ENCODE data around the gene HNRNPAB. TPM values are rescaled to one million over a fixed set of nuclear protein-coding genes. Genes with fewer than 3 reads are reported as not detected.

The HNRNPAB gene
- total and polyA plus RNA-seq, 7 donors: 74.1 to 243 (median 156) TPM

DNA sequence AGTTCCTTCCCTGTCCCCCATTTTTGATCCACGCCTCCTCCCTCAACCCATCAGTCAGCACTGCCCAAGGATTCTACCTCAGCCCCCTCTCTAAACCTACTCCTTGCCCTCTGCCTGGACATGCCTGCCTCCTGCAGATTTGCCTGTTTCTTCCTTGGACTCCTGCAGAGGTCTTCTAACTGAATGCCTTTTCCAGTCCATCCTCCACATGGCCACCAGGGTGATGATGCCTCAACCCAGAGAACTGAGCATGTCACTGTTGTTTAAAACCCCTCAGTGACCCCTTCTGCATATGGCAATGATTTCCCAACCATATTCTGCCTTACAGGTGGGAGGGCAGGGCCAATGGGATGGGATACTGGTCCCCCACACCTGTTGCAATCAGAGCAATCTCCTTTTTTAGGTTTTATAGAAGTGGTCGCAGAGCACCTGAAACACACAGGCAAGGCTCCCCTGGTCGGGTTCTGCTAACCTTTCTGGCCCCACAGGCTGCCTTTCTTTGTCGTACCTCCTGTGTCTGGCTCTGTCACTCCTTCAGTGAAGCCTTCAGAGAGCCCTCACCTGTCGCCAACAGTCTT, 19.0 kb downstream of the HNRNPAB start:
- TF ChIP-seq, protein P1, sequence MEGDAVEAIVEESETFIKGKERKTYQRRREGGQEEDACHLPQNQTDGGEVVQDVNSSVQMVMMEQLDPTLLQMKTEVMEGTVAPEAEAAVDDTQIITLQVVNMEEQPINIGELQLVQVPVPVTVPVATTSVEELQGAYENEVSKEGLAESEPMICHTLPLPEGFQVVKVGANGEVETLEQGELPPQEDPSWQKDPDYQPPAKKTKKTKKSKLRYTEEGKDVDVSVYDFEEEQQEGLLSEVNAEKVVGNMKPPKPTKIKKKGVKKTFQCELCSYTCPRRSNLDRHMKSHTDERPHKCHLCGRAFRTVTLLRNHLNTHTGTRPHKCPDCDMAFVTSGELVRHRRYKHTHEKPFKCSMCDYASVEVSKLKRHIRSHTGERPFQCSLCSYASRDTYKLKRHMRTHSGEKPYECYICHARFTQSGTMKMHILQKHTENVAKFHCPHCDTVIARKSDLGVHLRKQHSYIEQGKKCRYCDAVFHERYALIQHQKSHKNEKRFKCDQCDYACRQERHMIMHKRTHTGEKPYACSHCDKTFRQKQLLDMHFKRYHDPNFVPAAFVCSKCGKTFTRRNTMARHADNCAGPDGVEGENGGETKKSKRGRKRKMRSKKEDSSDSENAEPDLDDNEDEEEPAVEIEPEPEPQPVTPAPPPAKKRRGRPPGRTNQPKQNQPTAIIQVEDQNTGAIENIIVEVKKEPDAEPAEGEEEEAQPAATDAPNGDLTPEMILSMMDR (IDR thresholded peaks at IDR 0.05): no peak
- no peak overlapping the region for H3K4me3 ChIP-seq
- ATAC-seq: no peak
- no peaks in the 10 kb centered on the region for H3K27me3 ChIP-seq (ENCODE audit: insufficient read depth in 3 of 3, low read length in 2 of 3)
- intact Hi-C loops (cut with DNase I): no loop called here
- peaks cover 11 to 89% of the 10 kb centered on the region in 2 donors for H3K36me3 ChIP-seq (ENCODE audit: insufficient read depth in 1 of 2, low read depth in 1 of 2)
- peaks cover 11% of the 10 kb centered on the region for H3K4me1 ChIP-seq
- H3K27ac ChIP-seq: no peak overlapping the region
- peak in 1 of 2 donors; percentile 4 for DNase-seq
- H3K9me3 ChIP-seq: no peaks in the 10 kb centered on the region
- 84 to 90% (median 87%) methylated on average over 5 of the region's 5 CpGs for WGBS, 3 donors

DNA sequence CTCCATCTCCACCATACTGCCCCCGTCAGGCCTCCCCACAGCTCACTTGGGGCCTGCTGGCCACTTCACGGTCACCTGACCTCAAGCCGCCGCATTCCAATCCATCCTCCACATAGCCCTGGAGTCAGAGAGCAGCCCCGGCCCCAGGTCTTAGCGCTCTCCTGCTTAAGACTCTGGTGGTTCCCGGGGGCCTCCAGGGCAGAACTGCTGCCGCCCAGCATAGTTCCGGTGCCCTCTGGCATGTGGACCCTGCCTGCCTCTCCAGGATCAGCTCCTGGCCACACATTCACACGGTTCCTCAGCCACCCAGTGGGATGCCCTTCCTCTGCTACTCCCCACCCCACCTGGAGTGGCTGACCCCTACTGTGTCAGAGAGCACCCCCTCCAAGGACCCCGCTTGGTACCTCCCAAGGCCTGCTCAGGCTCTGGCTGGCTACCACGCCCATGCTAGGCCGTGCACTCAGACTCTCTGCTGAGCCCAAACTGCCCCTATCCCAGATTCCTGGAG, 19.5 kb downstream of the HNRNPAB start:
- Histone ChIP-seq H3K27ac (no peak overlapping the region), H3K27me3 (ENCODE audit: insufficient read depth in 3 of 3, low read length in 2 of 3) (no peaks in the 10 kb centered on the region), H3K4me3 (no peak overlapping the region), H3K9me3 (no peaks in the 10 kb centered on the region), H3K4me1 (peaks cover 13% of the 10 kb centered on the region), H3K36me3 (ENCODE audit: insufficient read depth in 1 of 2, low read depth in 1 of 2) (peaks cover 11 to 89% of the 10 kb centered on the region in 2 donors)
- 55 to 69% (median 60%) methylated on average over 13 of the region's 13 CpGs for WGBS, 3 donors
- TF ChIP-seq, protein P1 (IDR thresholded peaks at IDR 0.05): no peak
- intact Hi-C loops (cut with DNase I): no loop called here
- DNase-seq (peak; percentile 14 to 53), ATAC-seq (peak in 1 of 4 donors; percentile 6)

DNA sequence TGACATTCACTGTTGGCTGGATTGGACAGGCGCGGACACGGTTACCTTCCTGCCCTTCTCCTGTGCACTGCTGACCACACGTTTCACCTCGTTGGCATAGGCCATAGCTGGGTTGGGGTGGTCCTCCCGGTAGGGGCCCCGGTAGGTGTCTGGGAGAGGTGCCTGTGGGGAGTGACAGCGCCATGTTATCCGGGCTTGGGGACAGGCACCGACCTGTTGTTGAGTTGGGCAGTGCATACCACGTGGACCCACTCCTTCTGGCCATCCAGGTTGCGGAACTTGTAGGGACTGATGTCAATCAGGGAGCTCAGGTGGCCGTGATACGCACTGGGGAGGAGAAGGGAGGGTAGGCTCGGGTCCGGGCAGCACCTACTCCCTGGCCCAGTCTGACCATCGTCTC, 20.1 kb downstream of the HNRNPAB start:
- H3K4me1 ChIP-seq: peaks cover 14% of the 10 kb centered on the region
- DNase-seq (peak; percentile 14 to 30), ATAC-seq (no peak)
- H3K27me3 ChIP-seq (ENCODE audit: insufficient read depth in 3 of 3, low read length in 2 of 3): no peaks in the 10 kb centered on the region
- H3K36me3 ChIP-seq (ENCODE audit: insufficient read depth in 1 of 2, low read depth in 1 of 2): peaks cover 11 to 90% of the 10 kb centered on the region in 2 donors
- H3K4me3 ChIP-seq: no peak overlapping the region
- no peak overlapping the region for H3K27ac ChIP-seq
- intact Hi-C loops (cut with DNase I): no loop called here
- H3K9me3 ChIP-seq: no peaks in the 10 kb centered on the region
- 88 to 91% (median 89%) methylated on average over 17 of the region's 17 CpGs for WGBS, 3 donors
- TF ChIP-seq, protein P1 (IDR thresholded peaks at IDR 0.05): no peak

DNA sequence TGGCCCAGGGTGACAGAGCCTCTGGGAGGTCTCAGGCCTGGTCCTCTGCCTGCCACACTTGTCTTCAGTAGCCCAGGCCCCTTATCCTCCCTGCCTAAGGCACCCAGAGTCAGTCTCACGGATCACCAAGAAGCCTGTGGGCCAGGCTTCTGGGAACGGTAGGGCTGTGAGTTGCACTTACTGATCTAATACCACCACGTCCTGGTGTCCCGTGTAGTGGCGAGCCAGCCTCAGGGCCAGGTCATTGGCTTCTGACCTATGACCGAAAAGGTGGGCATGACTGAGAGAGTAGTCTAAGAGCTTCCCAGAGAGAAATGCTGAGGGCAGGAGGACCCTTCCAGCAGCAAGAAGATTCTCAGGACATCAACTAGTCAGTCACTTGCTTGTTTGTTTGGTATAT, 20.8 kb downstream of the HNRNPAB start:
- Histone ChIP-seq H3K4me1 (peaks cover 21% of the 10 kb centered on the region), H3K27ac (no peak overlapping the region), H3K36me3 (ENCODE audit: insufficient read depth in 1 of 2, low read depth in 1 of 2) (peaks cover 11 to 96% of the 10 kb centered on the region in 2 donors), H3K9me3 (no peaks in the 10 kb centered on the region), H3K4me3 (no peak overlapping the region), H3K27me3 (ENCODE audit: insufficient read depth in 3 of 3, low read length in 2 of 3) (no peaks in the 10 kb centered on the region)
- intact Hi-C loops (cut with DNase I): no loop called here
- no peak for ATAC-seq
- TF ChIP-seq, protein P1 (IDR thresholded peaks at IDR 0.05): no peak
- peak; percentile 8 to 26 for DNase-seq
- WGBS, 3 donors: 85 to 89% (median 87%) methylated on average over 6 of the region's 6 CpGs
